NT2/D1 (cell line): Measurements from ENCODE around the gene TNN.

ENCODE experiments used
- SUZ12 ChIP-seq: IDR thresholded peaks from 2 replicates; pipeline ENCODE4 v1.6.1; 2011; ENCODE audit not compliant: insufficient read length, insufficient read depth; ENCODE audit errors: extremely low read depth
- YY1 ChIP-seq: IDR thresholded peaks from 2 replicates; pipeline ENCODE4 v1.6.1; 2011; ENCODE audit not compliant: insufficient read length, insufficient read depth
- ZNF274 ChIP-seq: IDR thresholded peaks from 2 replicates; pipeline ENCODE4 v1.6.1; 2011; ENCODE audit warnings: mild to moderate bottlenecking, low read depth, low read length

DNA sequence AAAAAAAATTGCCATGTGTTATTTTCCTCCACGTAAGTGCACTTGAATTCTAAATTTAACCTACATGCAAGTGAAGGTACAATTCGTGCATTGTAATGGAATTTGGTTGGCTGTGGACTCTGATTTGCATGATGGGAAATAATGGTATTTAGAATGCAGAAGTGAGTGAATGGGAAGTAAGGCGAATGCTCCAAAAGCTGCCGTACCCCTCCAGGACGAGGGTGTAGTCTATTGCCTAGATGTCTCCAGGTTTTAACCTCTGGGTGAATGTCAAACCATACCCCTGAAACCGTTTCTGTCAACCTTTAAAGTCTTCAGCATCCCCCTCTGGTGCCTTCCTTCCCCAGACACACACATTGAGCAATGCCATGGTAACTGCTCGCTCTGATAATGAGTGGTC is 80.4 kb downstream of the TNN start:
- TF ChIP-seq SUZ12: no peak
- TF ChIP-seq YY1: no peak
- no peak for TF ChIP-seq ZNF274
